PC-3 (cell line): ENCODE data around the gene USP15. TPM values are rescaled to one million over a fixed set of nuclear protein-coding genes. Genes with fewer than 3 reads are reported as not detected.

Source experiments
- ATAC-seq: fragments of 200-7000 bp; cut with Tn5 transposase; 2 replicates; pipeline ENCODE4 v1.9.1; 2020; ENCODE audit warnings: mild to moderate bottlenecking, moderate library complexity
- BruUV-seq: library from RNA; stranded (reverse); fragments of 400-500 nt; replicated peaks from 2 replicates; lab custom pipeline; 2021; lab: Mats Ljungman, UMichigan
- CTCF ChIA-PET: fragments of 300-600 bp; sonication (Branson Sonifier 250); formaldehyde crosslinking; loops from one replicate; lab custom pipeline; 2022; ENCODE audit warnings: antibody characterized with exemption; lab: Charles Lee
- POLR2A ChIA-PET: fragments of 300-600 bp; sonication (Branson Sonifier 250); formaldehyde crosslinking; loops from one replicate; lab custom pipeline; 2022; ENCODE audit warnings: antibody characterized with exemption; ENCODE audit not compliant: unreplicated experiment; lab: Charles Lee
- DNase-seq: peaks from one replicate; pipeline ENCODE4 v3.0.0-alpha.2; 2015
- H2AFZ ChIP-seq: fragments of 300-600 bp; sonication (generic); 2 replicates; pipeline ENCODE4 v1.6.0; 2016; ENCODE audit warnings: antibody characterized with exemption, low read length
- H3F3A ChIP-seq: fragments of 300-600 bp; sonication (generic); one replicate; pipeline ENCODE4 v1.6.0; 2017; ENCODE audit warnings: antibody characterized with exemption, low read length, control low read depth, mild to moderate bottlenecking; ENCODE audit not compliant: unreplicated experiment
- H3K27ac ChIP-seq: fragments of 300-600 bp; sonication (generic); 2 replicates; pipeline ENCODE4 v1.5.1; 2016; ENCODE audit warnings: mild to moderate bottlenecking, low read length
- H3K27me3 ChIP-seq: fragments of 300-600 bp; sonication (generic); 2 replicates; pipeline ENCODE4 v1.6.1; 2016; ENCODE audit warnings: low read length, mixed read lengths
- H3K36me3 ChIP-seq: fragments of 300-600 bp; sonication (generic); 2 replicates; pipeline ENCODE4 v1.6.1; 2016; ENCODE audit warnings: low read depth, mixed run types, low read length, mixed read lengths
- H3K4me1 ChIP-seq: fragments of 300-600 bp; sonication (generic); 2 replicates; pipeline ENCODE4 v1.5.1; 2016; ENCODE audit warnings: low read length; ENCODE audit not compliant: insufficient read depth
- H3K4me2 ChIP-seq: fragments of 300-600 bp; sonication (generic); 2 replicates; pipeline ENCODE4 v1.6.0; 2016; ENCODE audit warnings: low read length
- H3K4me3 ChIP-seq: fragments of 300-600 bp; sonication (generic); 2 replicates; pipeline ENCODE4 v1.5.1; 2016; ENCODE audit warnings: mild to moderate bottlenecking, low read length, mixed read lengths
- H3K79me2 ChIP-seq: fragments of 300-600 bp; sonication (generic); 2 replicates; pipeline ENCODE4 v1.6.1; 2017; ENCODE audit warnings: low read length, mixed read lengths
- H3K9ac ChIP-seq: fragments of 300-600 bp; sonication (generic); 2 replicates; pipeline ENCODE4 v1.6.0; 2016; ENCODE audit warnings: mild to moderate bottlenecking, low read length
- H3K9me2 ChIP-seq: fragments of 300-600 bp; sonication (generic); replicated peaks from 2 replicates; pipeline ENCODE4 v1.6.1; 2016; ENCODE audit warnings: mixed run types, low read length, mixed read lengths
- H3K9me3 ChIP-seq: fragments of 300-600 bp; sonication (generic); 2 replicates; pipeline ENCODE4 v1.6.1; 2016; ENCODE audit warnings: low read length, mixed read lengths
- H4K20me1 ChIP-seq: fragments of 300-600 bp; sonication (generic); 2 replicates; pipeline ENCODE4 v1.6.1; 2016; ENCODE audit warnings: low read length, mixed read lengths
- CTCF ChIP-seq: fragments of 300-600 bp; sonication (generic); conservative IDR thresholded peaks from 2 replicates; pipeline ENCODE4 v1.5.1; 2017; ENCODE audit warnings: antibody characterized with exemption, low read depth, mild to moderate bottlenecking, low read length
- EZH2 ChIP-seq: fragments of 300-600 bp; sonication (generic); IDR thresholded peaks from one replicate; pipeline ENCODE4 v1.6.1; 2017; ENCODE audit warnings: antibody characterized with exemption, mild to moderate bottlenecking, low read length; ENCODE audit not compliant: unreplicated experiment
- EZH2phosphoT487 ChIP-seq: fragments of 300-600 bp; sonication (generic); IDR thresholded peaks from 2 replicates; pipeline ENCODE4 v1.6.1; 2018; ENCODE audit warnings: mild to moderate bottlenecking, antibody characterized with exemption, low read length, borderline replicate concordance
- intact Hi-C: fragments of 100-400 bp; cut with micrococcal nuclease; formaldehyde crosslinking; loops from 2 replicates; pipeline ENCODE4 v1.9.0; 2023
- total RNA-seq: library from RNA; depleted of rRNA; stranded (reverse); fragments of >200 nt; gene quantifications from 2 replicates; pipeline ENCODE4 v1.2.3, GENCODE V29; 2014

Gene USP15
- total RNA-seq, 1 experiment from 2014 or later = 46.1 TPM

GRCh38 chr12:62261876-62262517 is 1.8 kb downstream of the USP15 start:
- H3K4me3 ChIP-seq = peak overlapping the region; percentile 99
- DNase-seq = no peak
- TF ChIP-seq CTCF = no peak
- TF ChIP-seq EZH2phosphoT487 = no peak
- TF ChIP-seq EZH2 = no peak
- H3K27ac ChIP-seq = no peak overlapping the region
- ATAC-seq = no peak
- no TSS peak for BruUV-seq
- ChIA-PET CTCF (no interaction called here), POLR2A (no interaction called here)
- no peaks in the 10 kb centered on the region for H3K9me3 ChIP-seq
- H3K79me2 ChIP-seq = peaks cover 68% of the 10 kb centered on the region
- peak overlapping the region; percentile 83 for H3K4me2 ChIP-seq
- intact Hi-C loops = loop anchor here (2.0 to 5.0 kb wide), 3 partner anchors 50 to 173 kb away; no protein-coding TSS in a partner anchor
- H3F3A ChIP-seq = no peaks in the 10 kb centered on the region
- H2AFZ ChIP-seq = no peak overlapping the region
- H3K27me3 ChIP-seq = no peaks in the 10 kb centered on the region
- H4K20me1 ChIP-seq = peaks cover 38% of the 10 kb centered on the region
- no peaks in the 10 kb centered on the region for H3K9me2 ChIP-seq
- peaks cover 23% of the 10 kb centered on the region for H3K4me1 ChIP-seq
- H3K36me3 ChIP-seq = no peaks in the 10 kb centered on the region
- H3K9ac ChIP-seq = peak overlapping the region; percentile 92; the same call in 1 of the 2 replicates

- peaks cover 23% of the 10 kb centered on the region for H3K4me1 ChIP-seq
- intact Hi-C loops = loop anchor here (5.0 kb wide), 2 partner anchors 49 to 84 kb away; no protein-coding TSS in a partner anchor
- H3K27me3 ChIP-seq = no peaks in the 10 kb centered on the region
- H3K9me3 ChIP-seq = no peaks in the 10 kb centered on the region
- peaks cover 47% of the 10 kb centered on the region for H4K20me1 ChIP-seq
- ATAC-seq = no peak
- no peaks in the 10 kb centered on the region for H3K9me2 ChIP-seq
- peak overlapping the region; percentile 83; the same call in 1 of the 2 replicates for H3K4me2 ChIP-seq
- ChIA-PET CTCF (no interaction called here), POLR2A (no interaction called here)
- H3F3A ChIP-seq = no peaks in the 10 kb centered on the region
- H3K79me2 ChIP-seq = peaks cover 80% of the 10 kb centered on the region
- BruUV-seq = no TSS peak
- no peak for TF ChIP-seq EZH2
- no peak for TF ChIP-seq EZH2phosphoT487
- no peak for TF ChIP-seq CTCF
- H3K36me3 ChIP-seq = no peaks in the 10 kb centered on the region
- no peak overlapping the region for H3K9ac ChIP-seq
- H3K27ac ChIP-seq = no peak overlapping the region
- H3K4me3 ChIP-seq = no peak overlapping the region
- no peak overlapping the region for H2AFZ ChIP-seq
- DNase-seq = no peak
These were observed 3.0 kb downstream of the USP15 start for GRCh38 chr12:62263232-62263631.

DNA sequence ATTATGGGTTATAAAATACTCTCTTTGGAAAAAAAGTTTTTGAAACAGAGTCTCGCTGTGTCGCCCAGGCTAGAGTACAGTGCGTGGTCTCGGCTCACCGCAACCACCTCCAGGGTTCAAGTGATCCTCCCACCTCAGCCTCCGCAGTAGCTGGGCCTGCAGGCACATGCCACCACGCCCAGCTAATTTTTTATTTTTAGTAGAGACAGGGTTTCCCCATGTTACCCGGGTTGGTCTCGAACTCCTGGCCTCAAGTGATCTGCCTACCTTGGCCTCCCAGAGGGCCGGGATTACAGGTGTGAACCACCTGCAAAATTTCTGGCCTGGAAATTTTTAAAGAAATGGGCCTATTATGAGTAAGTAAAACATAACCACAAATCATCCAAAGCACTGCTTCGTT is 3.8 kb downstream of the USP15 start:
- ChIA-PET CTCF (no interaction called here), POLR2A (interaction anchor here (0.9 kb wide), 1 partner anchor 25 kb away, joined by 13 read pairs; no protein-coding TSS in a partner anchor)
- H3K9ac ChIP-seq = no peak overlapping the region
- TF ChIP-seq EZH2 (no peak), EZH2phosphoT487 (no peak), CTCF (no peak)
- H2AFZ ChIP-seq = no peak overlapping the region
- H3K27ac ChIP-seq = no peak overlapping the region
- H3K4me3 ChIP-seq = no peak overlapping the region
- peaks cover 88% of the 10 kb centered on the region for H3K79me2 ChIP-seq
- H3K9me2 ChIP-seq = no peaks in the 10 kb centered on the region
- no TSS peak for BruUV-seq
- peaks cover 53% of the 10 kb centered on the region for H4K20me1 ChIP-seq
- intact Hi-C loops = loop anchor here (5.0 kb wide), 2 partner anchors 48 to 83 kb away; no protein-coding TSS in a partner anchor
- H3K27me3 ChIP-seq = no peaks in the 10 kb centered on the region
- ATAC-seq = no peak
- no peaks in the 10 kb centered on the region for H3K9me3 ChIP-seq
- H3K4me1 ChIP-seq = peaks cover 26% of the 10 kb centered on the region
- DNase-seq = no peak
- H3F3A ChIP-seq = no peaks in the 10 kb centered on the region
- no peak overlapping the region for H3K4me2 ChIP-seq
- H3K36me3 ChIP-seq = no peaks in the 10 kb centered on the region
